Tibial nerve (tissue), 3 donors: ENCODE results near the gene MAPRE2.

Experiments
- CTCF ChIP-seq, 5 experiments: fragments of 200-600 bp in 3 of 5; fragments of 450-650 bp in 2 of 5; sonication (generic) in 3 of 5; IDR thresholded peaks; one replicate each; pipeline ENCODE4 v1.5.1; 2016 to 2019; ENCODE audit warnings: antibody characterized with exemption in 5 of 5, mild to moderate bottlenecking in 3 of 5, moderate library complexity in 2 of 5
- POLR2A ChIP-seq, 2 donors: fragments of 450-650 bp; IDR thresholded peaks; one replicate each; pipeline ENCODE4 v1.6.1; 2017; ENCODE audit warnings: antibody characterized with exemption in 2 of 2, mild to moderate bottlenecking in 2 of 2, moderate library complexity in 2 of 2

GRCh38 chr18:35000457-35000856 is 40.8 kb upstream of the MAPRE2 start:
- TF ChIP-seq POLR2A (IDR thresholded peaks at IDR 0.05), result no peak
- TF ChIP-seq CTCF (IDR thresholded peaks at IDR 0.05), result no peak
